Liver (tissue), 9 donors: Measurements from ENCODE around the gene LPXN. TPM values are rescaled to one million over a fixed set of nuclear protein-coding genes. Genes with fewer than 3 reads are reported as not detected.

Experiments
- DNase-seq: peaks from one replicate; pipeline ENCODE4 v3.0.0-alpha.2; 2017; ENCODE audit warnings: low spot score
- H3K27ac ChIP-seq, 2 donors: one replicate each; pipeline ENCODE4 v1.7.0; 2013; ENCODE audit warnings: inconsistent platforms in 2 of 2, low read length in 2 of 2, control low read depth in 1 of 2, low read depth in 1 of 2, mild to moderate bottlenecking in 1 of 2
- H3K27me3 ChIP-seq, 4 donors: one replicate each; pipeline versions ENCODE4 v1.6.1 to v1.7.0; 2013; ENCODE audit warnings: low read length in 3 of 4, inconsistent platforms in 1 of 4, mild to moderate bottlenecking in 1 of 4, moderate library complexity in 1 of 4; ENCODE audit not compliant: control insufficient read depth in 4 of 4, insufficient read depth in 4 of 4
- H3K36me3 ChIP-seq, 4 donors: one replicate each; pipeline versions ENCODE4 v1.6.1 to v1.7.0; 2013; ENCODE audit warnings: low read length in 3 of 4, mild to moderate bottlenecking in 3 of 4, low read depth in 1 of 4, moderate library complexity in 1 of 4; ENCODE audit not compliant: control insufficient read depth in 4 of 4, insufficient read depth in 3 of 4
- H3K4me1 ChIP-seq, 4 donors: one replicate each; pipeline versions ENCODE4 v1.6.1 to v1.7.0; 2013; ENCODE audit warnings: low read length in 3 of 4, mild to moderate bottlenecking in 3 of 4, moderate library complexity in 1 of 4; ENCODE audit not compliant: control insufficient read depth in 4 of 4, insufficient read depth in 4 of 4
- H3K4me3 ChIP-seq, 3 donors: one replicate each; pipeline versions ENCODE4 v1.6.1 to v1.7.0; 2013; ENCODE audit warnings: low read length in 3 of 3, control low read depth in 1 of 3, low read depth in 1 of 3, mild to moderate bottlenecking in 1 of 3
- H3K9ac ChIP-seq, 2 donors: one replicate each; pipeline ENCODE4 v1.7.0; 2013; ENCODE audit warnings: low read length in 2 of 2, mild to moderate bottlenecking in 2 of 2, moderate library complexity in 2 of 2, control low read depth in 1 of 2, low read depth in 1 of 2
- H3K9me3 ChIP-seq, 4 donors: one replicate each; pipeline versions ENCODE4 v1.6.1 to v1.7.0; 2013; ENCODE audit warnings: low read length in 3 of 4; ENCODE audit not compliant: control insufficient read depth in 4 of 4
- EGR1 ChIP-seq, 2 donors: IDR thresholded peaks; 2 replicates each; pipeline ENCODE4 v1.6.1; 2016 to 2018; ENCODE audit warnings: antibody characterized with exemption in 2 of 2, low read depth in 2 of 2
- FOXA1 ChIP-seq: IDR thresholded peaks from 2 replicates; pipeline ENCODE4 v1.6.1; 2016; ENCODE audit warnings: antibody characterized with exemption
- FOXA2 ChIP-seq: IDR thresholded peaks from 2 replicates; pipeline ENCODE4 v1.6.1; 2016; ENCODE audit warnings: antibody characterized with exemption
- GABPA ChIP-seq, 2 donors: IDR thresholded peaks in 1 of 2; conservative IDR thresholded peaks in 1 of 2; 2 replicates each; pipeline ENCODE4 v1.6.1; 2016; ENCODE audit warnings: antibody characterized with exemption in 2 of 2, mild to moderate bottlenecking in 1 of 2, moderate library complexity in 1 of 2
- HNF4A ChIP-seq, 2 donors: conservative IDR thresholded peaks; 2 replicates each; pipeline ENCODE4 v1.6.1; 2016; ENCODE audit warnings: antibody characterized with exemption in 2 of 2, mild to moderate bottlenecking in 2 of 2
- HNF4G ChIP-seq: IDR thresholded peaks from 2 replicates; pipeline ENCODE4 v1.6.1; 2016; ENCODE audit warnings: antibody characterized with exemption
- JUND ChIP-seq, 2 donors: IDR thresholded peaks; 2 replicates each; pipeline ENCODE4 v1.6.1; 2016; ENCODE audit warnings: antibody characterized with exemption in 2 of 2
- NR2F2 ChIP-seq: IDR thresholded peaks from 2 replicates; pipeline ENCODE4 v1.6.1; 2016; ENCODE audit warnings: antibody characterized with exemption
- RAD21 ChIP-seq, 2 donors: IDR thresholded peaks; 2 replicates each; pipeline ENCODE4 v1.6.1; 2016; ENCODE audit warnings: antibody characterized with exemption in 2 of 2, mild to moderate bottlenecking in 2 of 2
- REST ChIP-seq: IDR thresholded peaks from 2 replicates; pipeline ENCODE4 v1.6.1; 2016; ENCODE audit warnings: antibody characterized with exemption, mild to moderate bottlenecking
- RXRA ChIP-seq, 2 donors: IDR thresholded peaks; 2 replicates each; pipeline ENCODE4 v1.6.1; 2017 to 2018; ENCODE audit warnings: antibody characterized with exemption in 2 of 2, mild to moderate bottlenecking in 1 of 2
- SP1 ChIP-seq: IDR thresholded peaks from 2 replicates; pipeline ENCODE4 v1.6.1; 2018; ENCODE audit warnings: antibody characterized with exemption, mild to moderate bottlenecking
- YY1 ChIP-seq: IDR thresholded peaks from 2 replicates; pipeline ENCODE4 v1.6.1; 2016; ENCODE audit warnings: antibody characterized with exemption, mild to moderate bottlenecking
- ZBTB33 ChIP-seq: IDR thresholded peaks from 2 replicates; pipeline ENCODE4 v1.6.1; 2016; ENCODE audit warnings: antibody characterized with exemption
- WGBS: extraction: QIAGEN DNeasy Blood & Tissue Kit; methylation state at CpG from one replicate; pipeline ENCODE4 v1.1.7; 2013; 5-methylcytosine and 5-hydroxymethylcytosine counted together
- polyA plus RNA-seq, 2 donors: library from polyadenylated mRNA; stranded (reverse) in 1 of 2; unstranded in 1 of 2; fragments of 200-250 nt in 1 of 2; fragments of >200 nt in 1 of 2; fragmentation: Nextera tagmentation in 1 of 2; extraction: Ambion mirVana in 1 of 2; gene quantifications; one replicate each; pipeline versions ENCODE4 v1.2.1 to v1.2.3, GENCODE V29; 2013 to 2015
- total RNA-seq, 2 donors: library from RNA; depleted of rRNA; stranded (reverse); fragments of >200 nt; gene quantifications; one replicate each; pipeline ENCODE4 v1.2.3, GENCODE V29; 2014
- TF ChIP-seq, protein P1 (sequence below): fragments of 150-350 bp; IDR thresholded peaks from 2 replicates; pipeline ENCODE4 v1.5.1; 2017; ENCODE audit warnings: improper control_type of control experiment, low read depth, low read length; ENCODE audit not compliant: missing input control
- TF ChIP-seq, protein P2 (sequence below): IDR thresholded peaks from 2 replicates; pipeline ENCODE4 v1.6.1; 2016; ENCODE audit warnings: antibody characterized with exemption
- TF ChIP-seq, protein P3 (sequence below): IDR thresholded peaks from 2 replicates; pipeline ENCODE4 v1.6.1; 2016; ENCODE audit warnings: antibody characterized with exemption
- donor health status: healthy.
- donor health status: healthy.
- donor health status: healthy.
- donor health status: healthy.
- donor health status: healthy.

LPXN gene
- total and polyA plus RNA-seq, 4 donors, result 3.7 to 6.2 (median 4.7) TPM

GRCh38 chr11:58497951-58498350, 77.7 kb downstream of the LPXN start:
- no peak for DNase-seq

GRCh38 chr11:58495906-58496305, 79.8 kb downstream of the LPXN start:
- Histone ChIP-seq H3K4me1 (no peaks in the 10 kb centered on the region), H3K27ac (no peak overlapping the region), H3K36me3 (no peaks in the 10 kb centered on the region), H3K27me3 (no peaks in the 10 kb centered on the region), H3K9ac (no peak overlapping the region), H3K4me3 (no peak overlapping the region), H3K9me3 (no peaks in the 10 kb centered on the region)
- no peak for DNase-seq
- WGBS, result 80% methylated on average over 2 of the region's 2 CpGs
- TF ChIP-seq RXRA (IDR thresholded peaks at IDR 0.05) (no peak), HNF4G (no peak), GABPA (IDR thresholded peaks at IDR 0.05 in 1 of 2, conservative IDR thresholded peaks at IDR 0.05 in 1 of 2) (no peak), YY1 (no peak), JUND (IDR thresholded peaks at IDR 0.05) (no peak), REST (no peak), FOXA1 (no peak), EGR1 (IDR thresholded peaks at IDR 0.05; ENCODE audit: low read depth in 2 of 2) (no peak), FOXA2 (no peak), HNF4A (conservative IDR thresholded peaks at IDR 0.05) (no peak), ZBTB33 (no peak), RAD21 (IDR thresholded peaks at IDR 0.05) (no peak), NR2F2 (no peak), SP1 (no peak)
- TF ChIP-seq, protein P1, sequence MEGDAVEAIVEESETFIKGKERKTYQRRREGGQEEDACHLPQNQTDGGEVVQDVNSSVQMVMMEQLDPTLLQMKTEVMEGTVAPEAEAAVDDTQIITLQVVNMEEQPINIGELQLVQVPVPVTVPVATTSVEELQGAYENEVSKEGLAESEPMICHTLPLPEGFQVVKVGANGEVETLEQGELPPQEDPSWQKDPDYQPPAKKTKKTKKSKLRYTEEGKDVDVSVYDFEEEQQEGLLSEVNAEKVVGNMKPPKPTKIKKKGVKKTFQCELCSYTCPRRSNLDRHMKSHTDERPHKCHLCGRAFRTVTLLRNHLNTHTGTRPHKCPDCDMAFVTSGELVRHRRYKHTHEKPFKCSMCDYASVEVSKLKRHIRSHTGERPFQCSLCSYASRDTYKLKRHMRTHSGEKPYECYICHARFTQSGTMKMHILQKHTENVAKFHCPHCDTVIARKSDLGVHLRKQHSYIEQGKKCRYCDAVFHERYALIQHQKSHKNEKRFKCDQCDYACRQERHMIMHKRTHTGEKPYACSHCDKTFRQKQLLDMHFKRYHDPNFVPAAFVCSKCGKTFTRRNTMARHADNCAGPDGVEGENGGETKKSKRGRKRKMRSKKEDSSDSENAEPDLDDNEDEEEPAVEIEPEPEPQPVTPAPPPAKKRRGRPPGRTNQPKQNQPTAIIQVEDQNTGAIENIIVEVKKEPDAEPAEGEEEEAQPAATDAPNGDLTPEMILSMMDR, result no peak
- TF ChIP-seq, protein P2, sequence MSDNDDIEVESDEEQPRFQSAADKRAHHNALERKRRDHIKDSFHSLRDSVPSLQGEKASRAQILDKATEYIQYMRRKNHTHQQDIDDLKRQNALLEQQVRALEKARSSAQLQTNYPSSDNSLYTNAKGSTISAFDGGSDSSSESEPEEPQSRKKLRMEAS, result no peak
- TF ChIP-seq, protein P3, sequence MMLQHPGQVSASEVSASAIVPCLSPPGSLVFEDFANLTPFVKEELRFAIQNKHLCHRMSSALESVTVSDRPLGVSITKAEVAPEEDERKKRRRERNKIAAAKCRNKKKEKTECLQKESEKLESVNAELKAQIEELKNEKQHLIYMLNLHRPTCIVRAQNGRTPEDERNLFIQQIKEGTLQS, result no peak

More at GRCh38 chr11:58497951-58498350, 77.7 kb downstream of the LPXN start:
- H3K9me3 ChIP-seq, result no peaks in the 10 kb centered on the region
- H3K4me3 ChIP-seq, result no peak overlapping the region
- H3K9ac ChIP-seq, result no peak overlapping the region
- H3K27ac ChIP-seq, result no peak overlapping the region
- H3K4me1 ChIP-seq, result no peaks in the 10 kb centered on the region
- no peaks in the 10 kb centered on the region for H3K36me3 ChIP-seq
- no peak for TF ChIP-seq ZBTB33
- 90% methylated on average over 2 of the region's 2 CpGs for WGBS
- H3K27me3 ChIP-seq, result no peaks in the 10 kb centered on the region
